GM12878 (cell line): ENCODE results near the gene SLC6A9. TPM values are rescaled to one million over a fixed set of nuclear protein-coding genes. Genes with fewer than 3 reads are reported as not detected.

Source experiments
- ATAC-seq: fragments of 200-7000 bp; cut with Tn5 transposase; 3 replicates; pipeline ENCODE4 v1.9.1; 2020; ENCODE audit warnings: mild to moderate bottlenecking, moderate library complexity
- BruUV-seq: library from RNA; stranded (reverse); fragments of 400-500 nt; replicated peaks from 2 replicates; lab custom pipeline; 2021; lab: Mats Ljungman, UMichigan
- CTCF ChIA-PET: fragments of 300-600 bp; sonication (Branson Sonifier 250); formaldehyde crosslinking; extraction: SDS; loops from one replicate; lab custom pipeline; 2021; ENCODE audit warnings: inconsistent platforms; lab: Yijun Ruan, JAX
- POLR2A ChIA-PET: fragments of 350-600 bp; formaldehyde crosslinking; extraction: SDS; loops from one replicate; lab custom pipeline; 2021; ENCODE audit warnings: inconsistent platforms; lab: Charles Lee
- RAD21 ChIA-PET: fragments of 300-600 bp; sonication (Branson Sonifier 250); formaldehyde crosslinking; loops from one replicate; lab custom pipeline; 2023; ENCODE audit warnings: antibody characterized with exemption; ENCODE audit not compliant: unreplicated experiment; lab: Charles Lee
- SMC1A ChIA-PET: fragments of 300-600 bp; sonication (Branson Sonifier 250); formaldehyde crosslinking; loops from one replicate; lab custom pipeline; 2023; ENCODE audit not compliant: unreplicated experiment, uncharacterized antibody; lab: Charles Lee
- DNase-seq: peaks from one replicate; pipeline ENCODE4 v3.0.0-alpha.2; 2011; ENCODE audit warnings: low read depth, low spot score
- FAIRE-seq: peaks from 3 replicates; lab custom pipeline; 2011; peaks lifted over from hg19 to GRCh38; lab: Jason Lieb, UNC
- H2AFZ ChIP-seq: 2 replicates; pipeline ENCODE4 v1.6.0; 2011; ENCODE audit warnings: low read depth, low read length, control low read depth; ENCODE audit not compliant: control insufficient read depth
- H3K27ac ChIP-seq: 2 replicates; pipeline ENCODE4 v1.5.1; 2011; ENCODE audit warnings: control low read depth; ENCODE audit not compliant: control insufficient read depth, insufficient read depth
- H3K27me3 ChIP-seq, 2 experiments: replicated peaks in 1 of 2; 2 replicates each; pipeline versions ENCODE4 v1.6.0 to v1.6.1; 2011; ENCODE audit warnings: low read length in 1 of 2; ENCODE audit not compliant: control insufficient read depth in 2 of 2, insufficient read depth in 2 of 2
- H3K36me3 ChIP-seq, 2 experiments: 2 replicates each; pipeline ENCODE4 v1.5.1; 2011; ENCODE audit warnings: low read length in 1 of 2; ENCODE audit not compliant: control insufficient read depth in 2 of 2, insufficient read depth in 2 of 2
- H3K4me1 ChIP-seq: 2 replicates; pipeline ENCODE4 v1.6.1; 2011; ENCODE audit warnings: mild to moderate bottlenecking, low read length, moderate library complexity, mixed read lengths; ENCODE audit not compliant: control insufficient read depth, insufficient read depth
- H3K4me2 ChIP-seq: 2 replicates; pipeline ENCODE4 v1.6.0; 2011; ENCODE audit warnings: control low read depth; ENCODE audit not compliant: control insufficient read depth, insufficient read depth
- H3K4me3 ChIP-seq: fragments of 200-600 bp; sonication (generic); 2 replicates; pipeline ENCODE4 v1.5.1; 2016
- H3K79me2 ChIP-seq: 2 replicates; pipeline ENCODE4 v1.6.0; 2011; ENCODE audit warnings: low read length; ENCODE audit not compliant: control insufficient read depth, insufficient read depth
- H3K9ac ChIP-seq: 2 replicates; pipeline ENCODE4 v1.8.0; 2011; ENCODE audit warnings: low read length, control low read depth, mixed read lengths; ENCODE audit not compliant: control insufficient read depth, insufficient read depth
- H3K9me3 ChIP-seq: replicated peaks from 3 replicates; pipeline ENCODE4 v1.5.1; 2011; ENCODE audit warnings: mild to moderate bottlenecking, low read length; ENCODE audit not compliant: control insufficient read depth, insufficient read depth
- H4K20me1 ChIP-seq: 2 replicates; pipeline ENCODE4 v1.6.0; 2011; ENCODE audit not compliant: control insufficient read depth, insufficient read depth
- BCL11A ChIP-seq: IDR thresholded peaks from 2 replicates; pipeline ENCODE4 v1.6.1; 2011; ENCODE audit warnings: low read depth, low read length
- FOXK2 ChIP-seq: fragments of 450-650 bp; IDR thresholded peaks from 2 replicates; pipeline ENCODE4 v1.6.1; 2017; ENCODE audit warnings: mild to moderate bottlenecking, moderate library complexity
- HDGF ChIP-seq: fragments of 450-650 bp; IDR thresholded peaks from 2 replicates; pipeline ENCODE4 v1.6.1; 2016; ENCODE audit warnings: antibody characterized with exemption
- KLF5 ChIP-seq: fragments of 450-650 bp; IDR thresholded peaks from 2 replicates; pipeline ENCODE4 v1.6.1; 2014; ENCODE audit warnings: mild to moderate bottlenecking; ENCODE audit not compliant: partially characterized antibody
- LARP7 ChIP-seq: fragments of 450-650 bp; IDR thresholded peaks from 2 replicates; pipeline ENCODE4 v1.6.1; 2017; ENCODE audit warnings: mild to moderate bottlenecking
- MEF2A ChIP-seq: IDR thresholded peaks from 2 replicates; pipeline ENCODE4 v1.6.1; 2011; ENCODE audit warnings: low read depth, mild to moderate bottlenecking, low read length, moderate library complexity; ENCODE audit not compliant: insufficient read depth
- RELB ChIP-seq: fragments of 450-650 bp; IDR thresholded peaks from 2 replicates; pipeline ENCODE4 v1.6.1; 2017; ENCODE audit warnings: low read depth, mild to moderate bottlenecking, moderate library complexity
- RUNX3 ChIP-seq: IDR thresholded peaks from 2 replicates; pipeline ENCODE4 v1.6.1; 2012; ENCODE audit warnings: low read length, inconsistent platforms
- SMC3 ChIP-seq: IDR thresholded peaks from 2 replicates; pipeline ENCODE4 v1.6.1; 2011; ENCODE audit warnings: low read length, improper control_type of control experiment, borderline replicate concordance
- SPI1 ChIP-seq: IDR thresholded peaks from 2 replicates; pipeline ENCODE4 v1.6.1; 2011; ENCODE audit warnings: low read depth, mild to moderate bottlenecking, low read length, moderate library complexity, borderline replicate concordance; ENCODE audit not compliant: insufficient read depth
- TCF3 ChIP-seq: IDR thresholded peaks from 2 replicates; pipeline ENCODE4 v1.6.1; 2012; ENCODE audit warnings: low read depth, mild to moderate bottlenecking, low read length, borderline replicate concordance; ENCODE audit not compliant: insufficient read depth
- ZNF217 ChIP-seq: fragments of 450-650 bp; IDR thresholded peaks from 2 replicates; pipeline ENCODE4 v1.6.1; 2017; ENCODE audit warnings: antibody characterized with exemption, mild to moderate bottlenecking
- ZNF24 ChIP-seq: fragments of 450-650 bp; IDR thresholded peaks from 2 replicates; pipeline ENCODE4 v1.6.1; 2017; ENCODE audit warnings: antibody characterized with exemption, mild to moderate bottlenecking
- WGBS: methylation state at CpG from one replicate; pipeline ENCODE4 v1.1.6; 2016; ENCODE audit warnings: low lambda C conversion rate; ENCODE audit not compliant: insufficient replicate concordance, insufficient coverage; ENCODE audit errors: missing lambda C conversion rate; 5-methylcytosine and 5-hydroxymethylcytosine counted together
- in situ Hi-C: fragments of 300-500 bp; cut with MboI; formaldehyde crosslinking; loops from 9 replicates; pipeline ENCODE4 v1.14.3; 2018; ENCODE audit warnings: mixed read lengths
- intact Hi-C: fragments of 100-400 bp; cut with micrococcal nuclease; formaldehyde crosslinking; loops from one replicate; pipeline ENCODE4 v1.14.2; 2022; ENCODE audit not compliant: unreplicated experiment
- polyA plus RNA-seq, 11 experiments: library from polyadenylated mRNA; depleted of rRNA in 4 of 11; unstranded in 6 of 11; stranded (reverse) in 5 of 11; fragments of >200 nt; fragmentation: Nextera tagmentation in 4 of 11; fragmentation: Illumina TruSeq in 1 of 11; extraction: Ambion mirVana in 4 of 11; extraction: Trizol in 1 of 11; gene quantifications; 1 replicate in 1 of 11; 2 replicates in 10 of 11; pipeline versions ENCODE4 v1.2.1 to v1.2.3, GENCODE V29; 2011 to 2016; ENCODE audit warnings: inconsistent platforms in 2 of 11, missing spikeins in 2 of 11, low read depth in 1 of 11
- total RNA-seq, 4 experiments: library from RNA; depleted of rRNA in 3 of 4; stranded (reverse); fragments of >200 nt in 3 of 4; fragmentation: Illumina TruSeq in 1 of 4; extraction: Trizol in 1 of 4; gene quantifications; 2 replicates each; pipeline versions ENCODE4 v1.2.1 to v1.2.3, GENCODE V29; 2013 to 2021

SLC6A9 gene
- total and polyA plus RNA-seq, 10 of the 15 experiments (the other 5 are each of a cell fraction or from before 2014, with no cell fraction given): 0.02 to 2.0 (median 0.63) TPM

- TF ChIP-seq MEF2A: no peak
- no peak for TF ChIP-seq HDGF
- TF ChIP-seq TCF3: no peak
Measured at GRCh38 chr1:44010935-44011471, 20.3 kb downstream of the SLC6A9 start (continued).

- intact Hi-C loops (no loop called here), in situ Hi-C loops (no loop called here)
- CTCF ChIA-PET: interaction anchor here (7.3 kb wide), 1 partner anchor 37 kb away, joined by 167 read pairs; no protein-coding TSS in a partner anchor
- SMC1A ChIA-PET: interaction anchor here (1.9 kb wide), 1 partner anchor 28 kb away, joined by 7 read pairs; no protein-coding TSS in a partner anchor
- TF ChIP-seq LARP7: no peak
- no peak for TF ChIP-seq ZNF24
- no peak for TF ChIP-seq KLF5
- no peak for TF ChIP-seq RELB
- no peak for TF ChIP-seq SPI1
- no peak for TF ChIP-seq ZNF217
- TF ChIP-seq BCL11A: no peak
- TF ChIP-seq SMC3: no peak
- no peak for TF ChIP-seq FOXK2
- no peak for TF ChIP-seq RUNX3
- POLR2A ChIA-PET: no interaction called here
- no peaks in the 10 kb centered on the region for H4K20me1 ChIP-seq
- H3K4me2 ChIP-seq: no peak overlapping the region
- H3K4me3 ChIP-seq: no peak overlapping the region
- no TSS peak for BruUV-seq
- no peaks in the 10 kb centered on the region for H3K79me2 ChIP-seq
- no peaks in the 10 kb centered on the region for H3K4me1 ChIP-seq
- no peak for DNase-seq
- H3K27me3 ChIP-seq: no peaks in the 10 kb centered on the region; a peak in 1 of 4 replicates
- no peak overlapping the region for H2AFZ ChIP-seq
- no peak overlapping the region for H3K9ac ChIP-seq
- no peak for FAIRE-seq
- no peaks in the 10 kb centered on the region for H3K36me3 ChIP-seq
- no peaks in the 10 kb centered on the region for H3K9me3 ChIP-seq
- RAD21 ChIA-PET: no interaction called here
- H3K27ac ChIP-seq: no peak overlapping the region
- WGBS: 76% methylated on average over 12 of the region's 12 CpGs
- no peak for ATAC-seq
Measured at GRCh38 chr1:44008259-44008658, 23.0 kb downstream of the SLC6A9 start.
